HuH-7.5 (cell line): ENCODE results near the gene BMPR1B.

Experiments
- DNase-seq: peaks from one replicate; pipeline ENCODE4 v3.0.0; 2011; ENCODE audit warnings: low spot score

The BMPR1B gene

GRCh38 chr4:94960708-94961107 is 203.0 kb downstream of the BMPR1B start:
- no peak for DNase-seq

- DNase-seq = no peak
Observed at GRCh38 chr4:94961420-94961819, 203.7 kb downstream of the BMPR1B start.

GRCh38 chr4:94962484-94962883 is 204.7 kb downstream of the BMPR1B start:
- DNase-seq = no peak

- no peak for DNase-seq
Observed at GRCh38 chr4:94965852-94966251, 208.1 kb downstream of the BMPR1B start.

GRCh38 chr4:94968493-94968892 is 210.7 kb downstream of the BMPR1B start:
- no peak for DNase-seq

- no peak for DNase-seq
Observed at GRCh38 chr4:94970650-94971049, 212.9 kb downstream of the BMPR1B start.

- no peak for DNase-seq
Observed at GRCh38 chr4:94974773-94975172, 217.0 kb downstream of the BMPR1B start.

GRCh38 chr4:94976371-94977011 is 218.7 kb downstream of the BMPR1B start:
- no peak for DNase-seq

- no peak for DNase-seq
Observed at GRCh38 chr4:94978904-94979303, 221.1 kb downstream of the BMPR1B start.

GRCh38 chr4:94979621-94980020 is 221.9 kb downstream of the BMPR1B start:
- no peak for DNase-seq

- no peak for DNase-seq
Observed at GRCh38 chr4:94995684-94996394, 238.1 kb downstream of the BMPR1B start.

GRCh38 chr4:95000076-95000648 is 242.4 kb downstream of the BMPR1B start:
- no peak for DNase-seq

GRCh38 chr4:95004912-95005311 is 247.2 kb downstream of the BMPR1B start:
- no peak for DNase-seq

- no peak for DNase-seq
Observed at GRCh38 chr4:95007998-95008397, 250.2 kb downstream of the BMPR1B start.

- no peak for DNase-seq
Observed at GRCh38 chr4:95013236-95013635, 255.5 kb downstream of the BMPR1B start.

- DNase-seq = no peak
Observed at GRCh38 chr4:95014068-95014467, 256.3 kb downstream of the BMPR1B start.

- DNase-seq = no peak
Observed at GRCh38 chr4:95017305-95018064, 259.7 kb downstream of the BMPR1B start.

- no peak for DNase-seq
Observed at GRCh38 chr4:95018785-95019184, 261.0 kb downstream of the BMPR1B start.

- no peak for DNase-seq
Observed at GRCh38 chr4:95020521-95020920, 262.8 kb downstream of the BMPR1B start.

- no peak for DNase-seq
Observed at GRCh38 chr4:95021099-95021498, 263.3 kb downstream of the BMPR1B start.

- no peak for DNase-seq
Observed at GRCh38 chr4:95023110-95023509, 265.4 kb downstream of the BMPR1B start.

GRCh38 chr4:95027905-95028618 is 270.3 kb downstream of the BMPR1B start:
- DNase-seq = no peak
